Measurements from ENCODE around the gene UTS2B.

GRCh38 chr3:191363221-191363620 lies 32.9 kb upstream of the UTS2B start:
- no peak for TF ChIP-seq FOXM1 (IDR thresholded peaks at IDR 0.05; ENCODE audit: borderline replicate concordance)
- no peak for TF ChIP-seq BHLHE40 (IDR thresholded peaks at IDR 0.05; ENCODE audit: borderline replicate concordance)
- no peak for TF ChIP-seq NFRKB (IDR thresholded peaks at IDR 0.05)
- TF ChIP-seq CTBP1 (IDR thresholded peaks at IDR 0.05; ENCODE audit: borderline replicate concordance) = no peak
- TF ChIP-seq SUZ12 (IDR thresholded peaks at IDR 0.05) = no peak
- TF ChIP-seq, protein P1, sequence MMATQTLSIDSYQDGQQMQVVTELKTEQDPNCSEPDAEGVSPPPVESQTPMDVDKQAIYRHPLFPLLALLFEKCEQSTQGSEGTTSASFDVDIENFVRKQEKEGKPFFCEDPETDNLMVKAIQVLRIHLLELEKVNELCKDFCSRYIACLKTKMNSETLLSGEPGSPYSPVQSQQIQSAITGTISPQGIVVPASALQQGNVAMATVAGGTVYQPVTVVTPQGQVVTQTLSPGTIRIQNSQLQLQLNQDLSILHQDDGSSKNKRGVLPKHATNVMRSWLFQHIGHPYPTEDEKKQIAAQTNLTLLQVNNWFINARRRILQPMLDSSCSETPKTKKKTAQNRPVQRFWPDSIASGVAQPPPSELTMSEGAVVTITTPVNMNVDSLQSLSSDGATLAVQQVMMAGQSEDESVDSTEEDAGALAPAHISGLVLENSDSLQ (IDR thresholded peaks at IDR 0.05) = no peak
